ENCODE measurements around the gene SPECC1. TPM values are rescaled to one million over a fixed set of nuclear protein-coding genes. Genes with fewer than 3 reads are reported as not detected.

Gene SPECC1
- total RNA-seq, 1 donor from 2014 or later, result 91.9 TPM

DNA sequence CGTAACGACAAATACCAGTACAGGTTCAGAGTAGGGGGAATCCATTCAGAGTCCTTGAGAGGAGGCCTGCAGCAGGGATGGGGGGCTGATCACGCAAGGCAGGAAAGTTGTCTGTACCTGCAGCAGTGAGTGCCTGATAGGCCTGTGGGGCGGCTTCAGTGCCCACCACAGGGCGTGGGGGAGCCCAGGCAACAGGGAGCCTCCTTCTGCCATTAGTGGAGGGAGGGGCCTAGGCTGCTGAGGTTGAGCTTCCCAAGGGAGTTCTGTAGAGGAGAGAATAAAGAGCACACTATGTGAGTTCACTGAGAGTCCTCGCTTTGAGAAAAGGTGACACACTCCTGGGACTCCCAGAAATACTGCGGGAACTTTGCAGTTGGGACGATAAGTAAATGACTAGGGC lies 134.6 kb downstream of the SPECC1 start:
- no peak overlapping the region for H3K27ac Mint-ChIP-seq (ENCODE audit: unreplicated experiment)
- TF ChIP-seq CTCF (IDR thresholded peaks at IDR 0.05), result no peak
- H3K36me3 Mint-ChIP-seq (ENCODE audit: low read depth), result peaks cover 1% of the 10 kb centered on the region
- peaks cover 3% of the 10 kb centered on the region for H3K4me1 Mint-ChIP-seq (ENCODE audit: low read depth)
- H3K4me3 Mint-ChIP-seq (ENCODE audit: unreplicated experiment), result no peak overlapping the region
- peaks cover 4% of the 10 kb centered on the region for H3K9me3 Mint-ChIP-seq (ENCODE audit: low read depth)
- H3K27me3 Mint-ChIP-seq (ENCODE audit: low read depth), result no peaks in the 10 kb centered on the region
- no peak for DNase-seq (ENCODE audit: low spot score)

GRCh38 chr17:20145567-20145966 lies 136.4 kb downstream of the SPECC1 start:
- H3K36me3 Mint-ChIP-seq (ENCODE audit: low read depth), result no peaks in the 10 kb centered on the region
- peaks cover 4% of the 10 kb centered on the region for H3K9me3 Mint-ChIP-seq (ENCODE audit: low read depth)
- no peak overlapping the region for H3K4me3 Mint-ChIP-seq (ENCODE audit: unreplicated experiment)
- no peak overlapping the region for H3K27ac Mint-ChIP-seq (ENCODE audit: unreplicated experiment)
- no peak for DNase-seq (ENCODE audit: low spot score)
- peaks cover 6% of the 10 kb centered on the region for H3K4me1 Mint-ChIP-seq (ENCODE audit: low read depth)
- TF ChIP-seq CTCF (IDR thresholded peaks at IDR 0.05), result no peak
- no peaks in the 10 kb centered on the region for H3K27me3 Mint-ChIP-seq (ENCODE audit: low read depth)

DNA sequence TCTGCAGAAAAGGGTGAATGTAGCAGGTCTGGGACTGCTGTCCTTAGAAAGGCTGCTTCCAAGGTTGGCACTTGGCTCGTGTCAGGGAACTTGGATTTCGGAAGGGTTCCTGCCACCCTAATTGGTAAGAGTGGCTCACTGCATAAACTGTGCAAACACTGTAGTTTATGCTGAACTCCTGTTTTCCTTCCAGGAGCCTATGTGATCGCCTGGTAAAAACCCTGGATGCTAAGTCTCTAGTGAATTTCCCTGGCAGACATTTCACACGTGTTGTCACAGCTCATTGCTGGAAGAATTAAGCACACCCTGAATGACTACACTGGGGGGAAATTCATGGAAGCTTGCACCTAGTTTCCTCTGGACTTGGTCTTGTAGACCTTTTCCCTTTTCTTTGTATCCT lies 140.1 kb downstream of the SPECC1 start:
- Mint-ChIP-seq H3K27me3 (ENCODE audit: low read depth) (no peaks in the 10 kb centered on the region), H3K36me3 (ENCODE audit: low read depth) (no peaks in the 10 kb centered on the region), H3K9me3 (ENCODE audit: low read depth) (peaks cover 4% of the 10 kb centered on the region), H3K4me1 (ENCODE audit: low read depth) (peaks cover 3% of the 10 kb centered on the region), H3K27ac (ENCODE audit: unreplicated experiment) (no peak overlapping the region), H3K4me3 (ENCODE audit: unreplicated experiment) (no peak overlapping the region)
- TF ChIP-seq CTCF (IDR thresholded peaks at IDR 0.05), result no peak
- no peak for DNase-seq (ENCODE audit: low spot score)

DNA sequence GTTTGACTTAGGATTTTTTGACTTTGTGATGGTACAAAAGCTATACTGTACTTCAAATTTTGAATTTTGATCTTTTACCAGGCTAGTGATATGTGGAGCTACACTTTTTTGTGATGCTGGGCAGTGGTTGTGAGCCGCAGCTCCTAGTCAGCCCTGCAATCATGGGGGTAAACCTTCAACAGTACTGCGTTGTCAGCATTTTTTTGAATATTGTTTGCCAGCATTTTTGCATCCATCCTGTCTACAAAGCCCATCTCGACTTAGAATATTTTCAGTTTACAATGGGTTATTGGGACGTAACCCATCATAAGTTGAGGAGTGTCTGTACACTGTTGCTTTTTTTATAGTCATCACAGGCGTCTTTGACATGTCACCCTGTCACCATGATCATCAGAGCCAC lies 142.0 kb downstream of the SPECC1 start:
- H3K9me3 Mint-ChIP-seq (ENCODE audit: low read depth), result peaks cover 2% of the 10 kb centered on the region
- H3K36me3 Mint-ChIP-seq (ENCODE audit: low read depth), result no peaks in the 10 kb centered on the region
- no peak overlapping the region for H3K27ac Mint-ChIP-seq (ENCODE audit: unreplicated experiment)
- H3K27me3 Mint-ChIP-seq (ENCODE audit: low read depth), result no peaks in the 10 kb centered on the region
- peaks cover 8% of the 10 kb centered on the region for H3K4me1 Mint-ChIP-seq (ENCODE audit: low read depth)
- DNase-seq (ENCODE audit: low spot score), result no peak
- no peak overlapping the region for H3K4me3 Mint-ChIP-seq (ENCODE audit: unreplicated experiment)
- no peak for TF ChIP-seq CTCF (IDR thresholded peaks at IDR 0.05)

GRCh38 chr17:20153231-20153630 lies 144.1 kb downstream of the SPECC1 start:
- H3K27ac Mint-ChIP-seq (ENCODE audit: unreplicated experiment), result no peak overlapping the region

More at GRCh38 chr17:20153231-20153630, 144.1 kb downstream of the SPECC1 start:
- peaks cover 23% of the 10 kb centered on the region for H3K4me1 Mint-ChIP-seq (ENCODE audit: low read depth)
- H3K9me3 Mint-ChIP-seq (ENCODE audit: low read depth), result no peaks in the 10 kb centered on the region
- TF ChIP-seq CTCF (IDR thresholded peaks at IDR 0.05), result no peak
- H3K36me3 Mint-ChIP-seq (ENCODE audit: low read depth), result no peaks in the 10 kb centered on the region
- no peak overlapping the region for H3K4me3 Mint-ChIP-seq (ENCODE audit: unreplicated experiment)
- H3K27me3 Mint-ChIP-seq (ENCODE audit: low read depth), result no peaks in the 10 kb centered on the region
- DNase-seq (ENCODE audit: low spot score), result no peak
